Glutamatergic neuron (in vitro differentiated cells): ENCODE results near the gene ZSWIM3. TPM values are rescaled to one million over a fixed set of nuclear protein-coding genes. Genes with fewer than 3 reads are reported as not detected.
"Not testable (repeated sequence)": the region's sequence is repeated elsewhere in the genome, so short reads cannot be mapped to it uniquely, and the experiment has no call there.

ENCODE experiments used
- DNase-seq: peaks from one replicate; pipeline ENCODE4 v3.0.0; 2022
- H3K27ac Mint-ChIP-seq: one replicate; pipeline ENCODE4 v1.8.0; 2020; ENCODE audit warnings: mild to moderate bottlenecking, mixed read lengths, inconsistent platforms; ENCODE audit not compliant: unreplicated experiment
- H3K27me3 Mint-ChIP-seq: one replicate; pipeline ENCODE4 v1.8.0; 2020; ENCODE audit warnings: mild to moderate bottlenecking, moderate library complexity, mixed read lengths, inconsistent platforms; ENCODE audit not compliant: unreplicated experiment
- H3K36me3 Mint-ChIP-seq: one replicate; pipeline ENCODE4 v1.8.0; 2020; ENCODE audit warnings: mild to moderate bottlenecking, mixed read lengths, inconsistent platforms; ENCODE audit not compliant: unreplicated experiment
- H3K4me1 Mint-ChIP-seq: one replicate; pipeline ENCODE4 v1.8.0; 2020; ENCODE audit warnings: mild to moderate bottlenecking, low read depth, mixed read lengths, inconsistent platforms; ENCODE audit not compliant: unreplicated experiment
- H3K4me3 Mint-ChIP-seq: one replicate; pipeline ENCODE4 v1.8.0; 2020; ENCODE audit warnings: mild to moderate bottlenecking, mixed read lengths, inconsistent platforms; ENCODE audit not compliant: unreplicated experiment
- H3K9me3 Mint-ChIP-seq: one replicate; pipeline ENCODE4 v1.8.0; 2020; ENCODE audit warnings: mild to moderate bottlenecking, moderate library complexity, mixed read lengths, inconsistent platforms; ENCODE audit not compliant: unreplicated experiment
- CTCF ChIP-seq: fragments of 200-600 bp; sonication (generic); IDR thresholded peaks from one replicate; pipeline ENCODE4 v1.5.0; 2021; ENCODE audit not compliant: partially characterized antibody, unreplicated experiment
- total RNA-seq: library from RNA; stranded (reverse); fragmentation: NEBNext Ultra II Directional; extraction: Animal tissue kit (Norgen Biotek cat#: 25700); gene quantifications from one replicate; pipeline ENCODE4 v1.2.1, GENCODE V29; 2021; ENCODE audit not compliant: unreplicated experiment

ZSWIM3 gene
- total RNA-seq, 1 donor from 2014 or later, result 7.9 TPM

DNA sequence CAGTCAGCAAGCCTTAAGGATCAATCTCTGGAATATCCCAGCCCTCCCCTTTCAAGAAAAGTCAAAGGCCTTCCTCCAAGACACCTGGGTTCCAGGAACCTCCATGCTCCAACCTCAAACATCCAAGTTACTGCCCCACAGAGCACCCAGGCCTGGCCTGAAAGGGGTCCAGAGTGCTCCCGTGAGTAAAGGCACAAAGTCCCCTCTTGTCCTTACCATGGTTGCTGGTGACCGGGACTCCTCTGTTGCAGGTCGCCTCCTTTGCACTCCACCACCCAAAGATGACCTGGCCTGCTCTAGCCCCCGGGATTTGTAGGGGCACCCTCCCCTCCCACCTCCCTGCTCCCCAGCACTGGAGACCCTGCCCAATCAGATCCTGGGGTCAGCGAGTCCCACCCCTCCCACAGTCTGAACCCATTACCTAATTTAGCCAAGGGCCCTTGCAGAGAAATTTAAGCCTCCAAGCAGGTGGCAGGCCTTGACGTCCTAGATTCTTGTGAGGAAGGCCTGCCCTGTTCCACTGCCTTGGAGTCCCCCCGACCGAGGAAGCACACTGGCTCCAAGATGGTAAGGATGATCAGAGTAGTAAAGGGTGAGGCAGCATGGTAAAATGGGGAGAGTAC is 30.3 kb upstream of the ZSWIM3 start, which contains the start of gene TNNC2:
TNNC2 (minus strand) TSS at position 283 of the 623 bp plus-strand sequence; CDS start at position 219, 64 bp downstream.
- Mint-ChIP-seq H3K27me3 (peaks cover 7% of the 10 kb centered on the region), H3K27ac (peak within 1 kb of the TSS; percentile 33), H3K4me3 (no peak within 1 kb of the TSS), H3K36me3 (no peaks in the 10 kb centered on the region), H3K9me3 (peaks cover 3% of the 10 kb centered on the region), H3K4me1 (no peaks in the 10 kb centered on the region)
- no peak for TF ChIP-seq CTCF
- no peak for DNase-seq

DNA sequence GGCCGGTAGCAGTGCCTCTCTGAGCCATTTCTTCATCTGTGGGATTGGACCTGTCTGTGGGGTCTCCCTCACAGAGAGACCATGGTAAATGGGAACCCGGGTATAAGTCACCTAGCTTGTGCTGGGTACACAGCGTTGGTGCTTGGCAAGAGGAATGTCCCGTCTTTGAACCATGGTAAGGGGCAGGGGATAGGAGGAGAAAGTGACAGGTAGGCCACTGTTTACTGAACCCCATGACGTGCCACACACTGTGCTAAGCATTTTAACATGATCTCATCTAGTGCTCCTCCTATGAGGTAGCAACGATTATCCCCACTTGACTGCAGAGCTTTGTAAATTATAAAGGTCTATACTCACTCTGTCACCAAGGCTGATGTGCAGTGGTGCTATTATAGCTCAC is 29.7 kb upstream of the ZSWIM3 start:
- Mint-ChIP-seq H3K4me1 (no peaks in the 10 kb centered on the region), H3K4me3 (no peak overlapping the region)

DNA sequence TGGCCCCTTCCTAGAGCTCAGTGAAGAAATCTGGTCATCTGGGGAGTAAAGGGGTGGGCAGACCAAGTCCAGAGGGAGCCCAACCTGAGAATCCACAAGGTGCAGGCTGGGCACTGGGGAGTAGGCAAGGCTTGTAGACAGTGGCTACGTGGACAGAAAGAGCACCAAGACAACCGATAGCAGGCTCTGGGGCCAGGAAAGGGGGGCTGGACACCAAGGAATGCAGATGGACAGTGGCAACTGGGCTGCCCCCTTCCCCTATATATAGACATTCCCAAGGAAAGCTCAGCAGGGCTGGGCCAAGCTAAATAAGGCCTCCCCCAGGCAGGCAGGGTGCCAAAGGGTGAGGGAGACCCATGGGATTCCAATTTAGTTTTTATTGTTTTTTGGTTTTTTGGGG is 28.8 kb upstream of the ZSWIM3 start:
- H3K4me1 Mint-ChIP-seq, result no peaks in the 10 kb centered on the region
- no peak overlapping the region for H3K4me3 Mint-ChIP-seq
- peaks cover 5% of the 10 kb centered on the region for H3K27me3 Mint-ChIP-seq
- H3K36me3 Mint-ChIP-seq, result no peaks in the 10 kb centered on the region
- TF ChIP-seq CTCF, result no peak
- H3K9me3 Mint-ChIP-seq, result peaks cover 1% of the 10 kb centered on the region
- no peak overlapping the region for H3K27ac Mint-ChIP-seq
- DNase-seq, result no peak

More for the DNA sequence above, 29.7 kb upstream of the ZSWIM3 start:
- Mint-ChIP-seq H3K27me3 (peaks cover 5% of the 10 kb centered on the region), H3K27ac (no peak overlapping the region), H3K9me3 (peaks cover 1% of the 10 kb centered on the region), H3K36me3 (no peaks in the 10 kb centered on the region)
- no peak for DNase-seq
- TF ChIP-seq CTCF, result no peak

GRCh38 chr20:45829673-45830106 is 27.7 kb upstream of the ZSWIM3 start:
- H3K4me3 Mint-ChIP-seq, H3K9me3 Mint-ChIP-seq, H3K27ac Mint-ChIP-seq, DNase-seq, H3K27me3 Mint-ChIP-seq, H3K36me3 Mint-ChIP-seq, H3K4me1 Mint-ChIP-seq: not testable (repeated sequence)

DNA sequence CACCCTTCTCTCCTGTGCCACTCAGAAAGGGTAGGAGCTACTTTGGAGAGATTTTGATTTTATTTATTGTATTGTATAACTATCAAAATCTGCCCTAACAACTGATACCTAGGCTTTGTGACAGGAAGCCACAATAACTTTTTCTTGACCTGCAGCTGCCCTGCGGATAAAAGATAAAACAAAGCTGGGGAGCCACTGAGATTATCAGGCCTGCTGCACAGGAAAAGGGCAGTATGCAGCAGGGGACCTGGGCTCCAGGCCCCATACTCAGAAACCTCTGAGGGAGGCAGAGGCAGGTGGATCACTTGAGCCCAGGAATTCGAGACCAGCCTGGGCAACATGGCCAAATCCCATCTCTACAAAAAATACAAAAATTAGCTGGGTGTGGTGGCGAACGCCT is 24.8 kb upstream of the ZSWIM3 start:
- H3K27ac Mint-ChIP-seq, result no peak overlapping the region
- no peaks in the 10 kb centered on the region for H3K36me3 Mint-ChIP-seq
- H3K27me3 Mint-ChIP-seq, result no peaks in the 10 kb centered on the region
- DNase-seq, result no peak
- H3K4me1 Mint-ChIP-seq, result no peaks in the 10 kb centered on the region
- no peaks in the 10 kb centered on the region for H3K9me3 Mint-ChIP-seq
- H3K4me3 Mint-ChIP-seq, result peak overlapping the region; percentile 81
- TF ChIP-seq CTCF, result no peak
